ENCODE results near the gene HTR6. TPM values are rescaled to one million over a fixed set of nuclear protein-coding genes. Genes with fewer than 3 reads are reported as not detected.

Gene HTR6
- total RNA-seq, 1 experiment from 2014 or later: 0.57 TPM

GRCh38 chr1:19688041-19688842, 23.6 kb downstream of the HTR6 start:
- Histone ChIP-seq H3K4me1 (ENCODE audit: control insufficient read depth in 1 of 2, insufficient read depth in 2 of 2, low read length in 2 of 2) (no peaks in the 10 kb centered on the region), H2AFZ (ENCODE audit: low read depth, low read length, poor library complexity, severe bottlenecking) (no peak overlapping the region), H3K79me2 (ENCODE audit: insufficient read depth, low read length) (no peaks in the 10 kb centered on the region), H3K27ac (ENCODE audit: low read depth, low read length) (no peak overlapping the region), H3K27me3 (ENCODE audit: insufficient read depth, low read length) (no peaks in the 10 kb centered on the region), H3K9me3 (ENCODE audit: control insufficient read depth in 1 of 2, insufficient read depth in 1 of 2, low read depth in 1 of 2, low read length in 2 of 2) (no peaks in the 10 kb centered on the region), H3K9me2 (ENCODE audit: insufficient read depth) (no peaks in the 10 kb centered on the region), H4K20me1 (ENCODE audit: insufficient read depth) (no peaks in the 10 kb centered on the region), H3K36me3 (ENCODE audit: control insufficient read depth in 1 of 2, insufficient read depth in 2 of 2, low read length in 2 of 2) (no peaks in the 10 kb centered on the region), H3K4me3 (replicated peaks in 1 of 2; ENCODE audit: low read depth in 1 of 2, low read length in 2 of 2) (no peak overlapping the region), H3K9ac (ENCODE audit: low read length) (no peak overlapping the region), H3K4me2 (ENCODE audit: low read length) (no peak overlapping the region)
- DNase-seq (ENCODE audit: low read depth, low spot score): no peak
- ChIA-PET POLR2A (no interaction called here), CTCF (no interaction called here), RAD21 (ENCODE audit: low non-redundant PET in 1 of 2, low total read pairs in 2 of 2, uncharacterized antibody in 2 of 2, unreplicated experiment in 2 of 2) (no interaction called here)
- ATAC-seq: no peak
- intact Hi-C loops (cut with micrococcal nuclease): no loop called here
- BruUV-seq (replicated peaks): no TSS peak
- TF ChIP-seq ZFX (IDR thresholded peaks at IDR 0.05): no peak
- no peak for TF ChIP-seq ELF1 (IDR thresholded peaks at IDR 0.05; ENCODE audit: borderline replicate concordance, low read depth)
- no peak for TF ChIP-seq POLR2A (IDR thresholded peaks at IDR 0.05; ENCODE audit: borderline replicate concordance, extremely low read depth, insufficient read depth, insufficient read length)
- no peak for TF ChIP-seq EGR1 (IDR thresholded peaks at IDR 0.05; ENCODE audit: low read depth)
- TF ChIP-seq JUND (IDR thresholded peaks at IDR 0.05): no peak
- no peak for TF ChIP-seq SRF (IDR thresholded peaks at IDR 0.05; ENCODE audit: low read depth)
- TF ChIP-seq FOSL1 (IDR thresholded peaks at IDR 0.05; ENCODE audit: low read depth): no peak
- no peak for TF ChIP-seq ZBTB33 (IDR thresholded peaks at IDR 0.05; ENCODE audit: extremely low read depth, insufficient replicate concordance, low read length)
- no peak for TF ChIP-seq SIN3A (IDR thresholded peaks at IDR 0.05; ENCODE audit: low read depth)
- TF ChIP-seq POLR2AphosphoS5 (IDR thresholded peaks at IDR 0.05; ENCODE audit: low read depth, low read length): no peak
- no peak for TF ChIP-seq RAD21 (IDR thresholded peaks at IDR 0.05; ENCODE audit: low read depth)
- no peak for TF ChIP-seq CBX3 (IDR thresholded peaks at IDR 0.05; ENCODE audit: low read depth)
- TF ChIP-seq ATF3 (IDR thresholded peaks at IDR 0.05): no peak
- TF ChIP-seq TCF7L2 (IDR thresholded peaks at IDR 0.05; ENCODE audit: borderline replicate concordance, extremely low read depth, insufficient read depth, insufficient read length): no peak
- TF ChIP-seq EZH2phosphoT487 (IDR thresholded peaks at IDR 0.05; ENCODE audit: borderline replicate concordance): no peak
- no peak for TF ChIP-seq REST (IDR thresholded peaks at IDR 0.05; ENCODE audit: low read depth)
- TF ChIP-seq SP1 (IDR thresholded peaks at IDR 0.05; ENCODE audit: low read depth): no peak
- TF ChIP-seq EZH2 (IDR thresholded peaks at IDR 0.05): no peak
- no peak for TF ChIP-seq ZNF274 (IDR thresholded peaks at IDR 0.05; ENCODE audit: low read depth, low read length)
- TF ChIP-seq CTCF (IDR thresholded peaks at IDR 0.05 in 2 of 3, conservative IDR thresholded peaks at IDR 0.05 in 1 of 3; ENCODE audit: borderline replicate concordance in 1 of 3, insufficient read depth in 1 of 3, low read depth in 2 of 3, low read length in 2 of 3): no peak
